ENCODE measurements around the gene THTPA. TPM values are rescaled to one million over a fixed set of nuclear protein-coding genes. Genes with fewer than 3 reads are reported as not detected.

Gene THTPA
- total RNA-seq, 4 donors from 2014 or later = 6.4 to 16.8 (median 15.2) TPM

GRCh38 chr14:23522643-23523198 is 33.4 kb upstream of the THTPA start:
- no peak for TF ChIP-seq POLR2A (IDR thresholded peaks at IDR 0.05)
- TF ChIP-seq CTCF (IDR thresholded peaks at IDR 0.05) = no peak
- Histone ChIP-seq H3K9me3 (no peaks in the 10 kb centered on the region), H3K4me1 (no peaks in the 10 kb centered on the region), H3K27ac (no peak overlapping the region), H3K27me3 (no peaks in the 10 kb centered on the region), H3K36me3 (no peaks in the 10 kb centered on the region), H3K4me3 (no peak overlapping the region)
- intact Hi-C loops (cut with DNase I; ENCODE audit: low total_unique reads) = no loop called here
- no peak for DNase-seq

GRCh38 chr14:23523229-23524016 is 32.6 kb upstream of the THTPA start:
- Histone ChIP-seq H3K9me3 (no peaks in the 10 kb centered on the region), H3K27ac (no peak overlapping the region), H3K36me3 (no peaks in the 10 kb centered on the region), H3K4me1 (no peaks in the 10 kb centered on the region), H3K4me3 (no peak overlapping the region), H3K27me3 (no peaks in the 10 kb centered on the region)
- no peak for TF ChIP-seq CTCF (IDR thresholded peaks at IDR 0.05)
- TF ChIP-seq POLR2A (IDR thresholded peaks at IDR 0.05) = no peak
- intact Hi-C loops (cut with DNase I; ENCODE audit: low total_unique reads) = no loop called here
- DNase-seq = no peak

GRCh38 chr14:23524954-23525353 is 31.1 kb upstream of the THTPA start:
- H3K9me3 ChIP-seq = no peaks in the 10 kb centered on the region
- H3K27me3 ChIP-seq = no peaks in the 10 kb centered on the region
- TF ChIP-seq CTCF (IDR thresholded peaks at IDR 0.05) (no peak), POLR2A (IDR thresholded peaks at IDR 0.05) (no peak)
- H3K4me3 ChIP-seq = no peak overlapping the region
- H3K27ac ChIP-seq = no peak overlapping the region
- H3K36me3 ChIP-seq = no peaks in the 10 kb centered on the region
- DNase-seq = no peak
- intact Hi-C loops (cut with DNase I; ENCODE audit: low total_unique reads) = no loop called here
- H3K4me1 ChIP-seq = no peaks in the 10 kb centered on the region

- TF ChIP-seq CTCF (IDR thresholded peaks at IDR 0.05) = no peak
- no peak for TF ChIP-seq POLR2A (IDR thresholded peaks at IDR 0.05)
- Histone ChIP-seq H3K27me3 (no peaks in the 10 kb centered on the region), H3K27ac (no peak overlapping the region), H3K36me3 (no peaks in the 10 kb centered on the region), H3K9me3 (no peaks in the 10 kb centered on the region), H3K4me3 (no peak overlapping the region), H3K4me1 (no peaks in the 10 kb centered on the region)
- DNase-seq = no peak
- intact Hi-C loops (cut with DNase I; ENCODE audit: low total_unique reads) = no loop called here
These were observed 30.5 kb upstream of the THTPA start for GRCh38 chr14:23525611-23526010.

DNA sequence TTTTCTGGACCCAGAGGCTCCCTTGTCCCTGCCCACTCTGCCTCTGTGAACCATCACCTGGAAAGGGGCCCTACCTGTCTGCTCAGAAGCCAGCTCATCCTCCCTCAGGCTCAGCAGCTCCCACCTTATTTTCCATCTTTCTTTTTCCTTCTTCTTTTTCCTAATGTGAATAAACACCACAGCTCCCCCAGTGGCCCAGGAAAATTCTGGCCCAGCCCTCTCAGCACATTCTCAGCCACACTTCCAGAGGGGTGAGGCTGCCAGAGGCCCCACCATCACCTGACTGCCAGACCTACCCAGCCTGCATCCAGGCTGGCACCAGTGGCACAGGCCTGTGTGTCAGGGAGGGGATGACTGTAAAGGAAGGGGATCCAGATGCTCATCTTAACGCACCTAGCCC is 27.5 kb upstream of the THTPA start:
- no peak for DNase-seq
- no peaks in the 10 kb centered on the region for H3K4me1 ChIP-seq
- no peak overlapping the region for H3K4me3 ChIP-seq

More for the DNA sequence above, 27.5 kb upstream of the THTPA start:
- no peaks in the 10 kb centered on the region for H3K36me3 ChIP-seq
- TF ChIP-seq CTCF (IDR thresholded peaks at IDR 0.05) (no peak), POLR2A (IDR thresholded peaks at IDR 0.05) (no peak)
- intact Hi-C loops (cut with DNase I; ENCODE audit: low total_unique reads) = no loop called here
- no peaks in the 10 kb centered on the region for H3K27me3 ChIP-seq
- H3K27ac ChIP-seq = no peak overlapping the region
- H3K9me3 ChIP-seq = no peaks in the 10 kb centered on the region

Data from uterus (tissue), 4 donors.